Measurements from ENCODE around the gene RPL36.

DNA sequence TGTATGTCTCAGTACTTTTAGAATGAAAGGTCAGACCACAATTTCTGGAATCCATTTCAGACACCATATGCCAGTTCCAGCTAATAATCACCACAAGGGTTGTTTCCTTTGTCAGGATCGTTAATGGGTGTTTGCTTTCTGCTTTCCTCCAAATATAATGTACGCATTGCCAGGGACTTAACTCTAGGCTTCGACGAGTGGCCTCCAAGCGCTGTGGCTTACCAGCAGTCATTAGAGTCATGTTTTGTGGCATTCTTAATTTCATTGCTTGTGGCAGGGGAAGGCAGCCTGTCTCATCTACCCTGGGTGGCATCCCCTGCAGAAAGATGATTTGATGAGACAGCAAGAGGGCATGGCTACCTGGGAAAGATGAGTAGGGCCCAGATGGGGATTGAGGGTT is 44.7 kb upstream of the RPL36 start:
- TF ChIP-seq POLR2AphosphoS5 (IDR thresholded peaks at IDR 0.05; ENCODE audit: low read depth, low read length) = no peak
- TF ChIP-seq POLR2A (IDR thresholded peaks at IDR 0.05; ENCODE audit: low read depth, low read length) = no peak
- no peak for TF ChIP-seq SPI1 (IDR thresholded peaks at IDR 0.05; ENCODE audit: low read depth, low read length)
- no peak for TF ChIP-seq TAF1 (IDR thresholded peaks at IDR 0.05; ENCODE audit: low read depth, low read length)

Data from GM12891 (cell line).